Nephron (organoid): ENCODE results near the gene BLOC1S5.

Experiments
- H3K27ac Mint-ChIP-seq, 3 experiments: 2 replicates each; pipeline ENCODE4 v1.8.0; 2020; ENCODE audit warnings: mixed read lengths in 3 of 3, mild to moderate bottlenecking in 2 of 3, moderate library complexity in 1 of 3
- H3K27me3 Mint-ChIP-seq: 2 replicates; pipeline ENCODE4 v1.8.0; 2021; ENCODE audit warnings: low read depth, mild to moderate bottlenecking, moderate library complexity, mixed read lengths
- H3K36me3 Mint-ChIP-seq: 2 replicates; pipeline ENCODE4 v1.8.0; 2020; ENCODE audit warnings: low read depth, mixed read lengths
- H3K4me1 Mint-ChIP-seq: 2 replicates; pipeline ENCODE4 v1.8.0; 2020; ENCODE audit warnings: mixed read lengths
- H3K4me3 Mint-ChIP-seq, 3 experiments: 2 replicates each; pipeline ENCODE4 v1.8.0; 2020; ENCODE audit warnings: mild to moderate bottlenecking in 3 of 3, mixed read lengths in 3 of 3, moderate library complexity in 2 of 3
- H3K9me3 Mint-ChIP-seq: 2 replicates; pipeline ENCODE4 v1.8.0; 2020; ENCODE audit warnings: mixed read lengths
- TF ChIP-seq, protein P1 (sequence below), 3 experiments: fragments of 200-600 bp; sonication (generic); IDR thresholded peaks; one replicate each; pipeline ENCODE4 v1.5.0; 2021; ENCODE audit warnings: antibody characterized with exemption in 3 of 3; ENCODE audit not compliant: unreplicated experiment in 3 of 3

The BLOC1S5 gene

DNA sequence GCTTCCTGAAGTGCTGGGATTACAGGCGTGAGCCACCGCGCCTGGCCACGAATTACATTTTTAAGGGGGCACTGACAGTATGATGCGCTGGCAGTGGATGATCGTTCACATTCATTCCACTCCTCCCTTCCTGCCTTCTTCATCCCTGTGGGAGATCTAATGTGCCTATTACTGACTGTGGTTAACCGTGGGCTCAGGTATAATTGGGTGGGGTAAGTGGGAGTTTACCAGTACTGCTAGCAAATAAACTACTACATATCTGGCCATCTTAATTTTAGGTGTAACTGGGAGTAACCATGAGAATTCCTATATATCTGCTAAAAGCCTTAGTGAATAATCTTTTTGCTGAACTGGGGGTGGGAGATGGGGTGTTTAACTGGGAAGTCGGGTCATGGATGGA is 6.5 kb upstream of the BLOC1S5 start:
- no peaks in the 10 kb centered on the region for H3K36me3 Mint-ChIP-seq
- no peak overlapping the region for H3K4me3 Mint-ChIP-seq
- H3K27ac Mint-ChIP-seq = no peak overlapping the region
- H3K4me1 Mint-ChIP-seq = peaks cover 21% of the 10 kb centered on the region
- TF ChIP-seq, protein P1, sequence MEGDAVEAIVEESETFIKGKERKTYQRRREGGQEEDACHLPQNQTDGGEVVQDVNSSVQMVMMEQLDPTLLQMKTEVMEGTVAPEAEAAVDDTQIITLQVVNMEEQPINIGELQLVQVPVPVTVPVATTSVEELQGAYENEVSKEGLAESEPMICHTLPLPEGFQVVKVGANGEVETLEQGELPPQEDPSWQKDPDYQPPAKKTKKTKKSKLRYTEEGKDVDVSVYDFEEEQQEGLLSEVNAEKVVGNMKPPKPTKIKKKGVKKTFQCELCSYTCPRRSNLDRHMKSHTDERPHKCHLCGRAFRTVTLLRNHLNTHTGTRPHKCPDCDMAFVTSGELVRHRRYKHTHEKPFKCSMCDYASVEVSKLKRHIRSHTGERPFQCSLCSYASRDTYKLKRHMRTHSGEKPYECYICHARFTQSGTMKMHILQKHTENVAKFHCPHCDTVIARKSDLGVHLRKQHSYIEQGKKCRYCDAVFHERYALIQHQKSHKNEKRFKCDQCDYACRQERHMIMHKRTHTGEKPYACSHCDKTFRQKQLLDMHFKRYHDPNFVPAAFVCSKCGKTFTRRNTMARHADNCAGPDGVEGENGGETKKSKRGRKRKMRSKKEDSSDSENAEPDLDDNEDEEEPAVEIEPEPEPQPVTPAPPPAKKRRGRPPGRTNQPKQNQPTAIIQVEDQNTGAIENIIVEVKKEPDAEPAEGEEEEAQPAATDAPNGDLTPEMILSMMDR (IDR thresholded peaks at IDR 0.05; ENCODE audit: unreplicated experiment in 3 of 3) = no peak
- H3K9me3 Mint-ChIP-seq = no peaks in the 10 kb centered on the region
- H3K27me3 Mint-ChIP-seq = no peaks in the 10 kb centered on the region

DNA sequence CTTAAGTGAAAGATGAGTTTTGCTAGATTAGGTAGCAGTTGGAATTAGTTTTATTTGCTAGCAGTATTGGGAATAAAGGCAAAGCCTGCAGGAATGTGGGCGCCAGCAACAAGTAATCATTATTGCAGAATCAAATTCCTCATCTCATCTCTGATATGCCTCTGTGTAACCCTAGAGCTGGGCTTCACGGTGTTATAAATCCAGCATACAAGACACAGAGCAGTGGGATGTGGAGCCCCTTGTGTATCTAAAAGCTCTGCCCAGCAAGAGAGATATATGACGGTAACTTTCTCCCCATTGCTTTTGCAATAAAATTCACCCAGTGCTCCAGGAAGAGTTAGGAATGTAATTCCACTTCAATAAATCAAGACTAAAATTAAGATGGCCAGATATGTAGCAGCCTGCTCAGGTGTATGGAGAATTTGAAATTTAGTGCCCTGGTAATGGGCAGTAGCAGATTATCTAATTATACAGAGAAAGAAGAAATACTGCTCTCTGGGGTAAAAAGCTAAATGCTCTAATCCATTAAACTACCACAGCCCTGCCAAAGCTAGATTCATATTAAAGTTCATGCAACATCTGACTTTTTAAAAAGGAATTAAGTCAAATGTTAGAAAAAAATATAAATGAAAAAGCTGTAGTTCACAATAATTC is 5.6 kb upstream of the BLOC1S5 start:
- TF ChIP-seq, protein P1 (IDR thresholded peaks at IDR 0.05; ENCODE audit: unreplicated experiment in 3 of 3) = no peak
- no peak overlapping the region for H3K4me3 Mint-ChIP-seq
- H3K9me3 Mint-ChIP-seq = no peaks in the 10 kb centered on the region
- H3K36me3 Mint-ChIP-seq = no peaks in the 10 kb centered on the region
- no peaks in the 10 kb centered on the region for H3K27me3 Mint-ChIP-seq
- peak overlapping the region; percentile 0 to 12 (median 10) for H3K27ac Mint-ChIP-seq
- peaks cover 25% of the 10 kb centered on the region for H3K4me1 Mint-ChIP-seq

DNA sequence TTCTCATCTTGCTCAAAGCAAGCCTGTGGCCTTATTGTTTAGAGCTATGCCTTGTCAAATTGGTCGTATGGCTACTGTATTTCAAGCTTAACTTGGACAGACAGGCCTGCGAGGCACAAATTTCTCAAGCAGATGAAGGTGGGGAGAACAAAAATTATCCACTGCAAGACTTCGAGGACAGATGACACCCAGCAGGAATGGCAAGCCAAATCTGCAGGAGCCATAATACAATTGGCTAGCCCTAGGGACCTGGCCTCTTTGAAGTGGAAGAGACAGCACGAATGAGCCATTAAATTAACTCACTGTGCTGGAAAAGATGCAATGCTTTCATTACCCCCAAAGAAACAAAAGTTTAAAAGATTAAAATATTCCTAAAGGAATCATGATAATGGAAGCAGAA is 5.0 kb upstream of the BLOC1S5 start:
- Mint-ChIP-seq H3K27me3 (no peaks in the 10 kb centered on the region), H3K4me3 (no peak overlapping the region), H3K9me3 (no peaks in the 10 kb centered on the region), H3K4me1 (peaks cover 31% of the 10 kb centered on the region), H3K36me3 (no peaks in the 10 kb centered on the region), H3K27ac (peak overlapping the region in 2 of 3 experiments; percentile 10 to 26)
- TF ChIP-seq, protein P1 (IDR thresholded peaks at IDR 0.05; ENCODE audit: unreplicated experiment in 3 of 3) = no peak

DNA sequence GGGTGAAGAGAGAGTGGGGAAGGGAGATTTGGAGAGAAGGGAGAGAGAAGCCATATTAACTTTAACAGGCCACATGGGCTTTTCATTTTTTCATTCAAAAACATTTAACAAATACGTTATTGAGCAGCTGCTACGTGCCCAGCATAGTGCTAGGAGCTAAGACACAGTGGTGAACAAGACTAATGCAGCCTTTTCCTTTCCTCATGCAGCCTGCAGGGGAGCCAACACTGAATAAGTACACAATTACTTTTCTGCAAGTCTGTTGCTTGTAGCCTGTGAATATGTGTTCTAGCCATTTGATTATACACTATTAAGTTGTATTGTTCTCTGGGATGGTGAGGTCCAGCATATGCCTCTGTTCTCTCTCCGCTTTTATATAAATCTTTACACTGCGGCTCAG is 1.9 kb upstream of the BLOC1S5 start:
- H3K4me3 Mint-ChIP-seq = no peak overlapping the region
- no peaks in the 10 kb centered on the region for H3K27me3 Mint-ChIP-seq

DNA sequence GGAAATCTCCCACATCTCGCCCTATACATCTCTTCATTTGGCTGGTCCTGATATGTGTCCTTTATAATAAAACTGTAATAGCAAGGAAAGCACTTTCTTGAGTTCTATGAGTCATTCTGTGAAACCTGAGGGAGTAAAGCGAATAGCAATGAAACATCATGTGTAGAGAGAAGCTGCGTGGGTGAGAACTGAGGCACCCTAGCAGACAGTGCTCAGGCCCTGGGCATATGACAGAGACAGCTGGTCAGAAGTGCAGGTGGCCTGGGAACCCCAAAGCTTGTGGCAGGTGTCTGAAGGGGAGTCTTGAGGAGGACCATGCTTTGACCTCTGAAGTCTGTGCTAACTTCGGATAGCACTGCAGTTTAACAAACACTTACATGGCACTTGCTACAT is 1.3 kb upstream of the BLOC1S5 start:
- no peaks in the 10 kb centered on the region for H3K9me3 Mint-ChIP-seq
- TF ChIP-seq, protein P1 (IDR thresholded peaks at IDR 0.05; ENCODE audit: unreplicated experiment in 3 of 3) = no peak
- H3K27me3 Mint-ChIP-seq = no peaks in the 10 kb centered on the region
- H3K4me3 Mint-ChIP-seq = no peak overlapping the region
- peaks cover 32% of the 10 kb centered on the region for H3K4me1 Mint-ChIP-seq
- H3K27ac Mint-ChIP-seq = peak overlapping the region; percentile 98
- H3K36me3 Mint-ChIP-seq = peaks cover under 1% of the 10 kb centered on the region

More for the DNA sequence above, 1.9 kb upstream of the BLOC1S5 start:
- Mint-ChIP-seq H3K36me3 (no peaks in the 10 kb centered on the region), H3K9me3 (no peaks in the 10 kb centered on the region), H3K4me1 (peaks cover 37% of the 10 kb centered on the region), H3K27ac (peak overlapping the region in 2 of 3 experiments; percentile 53)
- TF ChIP-seq, protein P1 (IDR thresholded peaks at IDR 0.05; ENCODE audit: unreplicated experiment in 3 of 3) = no peak
